NCI-H82 (cell line): ENCODE results near the gene YIF1A.

Source experiments
- DNase-seq: peaks from one replicate; lab custom pipeline; 2025; lab: John Stamatoyannopoulos, UW

Gene YIF1A

GRCh38 chr11:66243782-66244535 lies 45.0 kb downstream of the YIF1A start:
- DNase-seq, result no peak

DNA sequence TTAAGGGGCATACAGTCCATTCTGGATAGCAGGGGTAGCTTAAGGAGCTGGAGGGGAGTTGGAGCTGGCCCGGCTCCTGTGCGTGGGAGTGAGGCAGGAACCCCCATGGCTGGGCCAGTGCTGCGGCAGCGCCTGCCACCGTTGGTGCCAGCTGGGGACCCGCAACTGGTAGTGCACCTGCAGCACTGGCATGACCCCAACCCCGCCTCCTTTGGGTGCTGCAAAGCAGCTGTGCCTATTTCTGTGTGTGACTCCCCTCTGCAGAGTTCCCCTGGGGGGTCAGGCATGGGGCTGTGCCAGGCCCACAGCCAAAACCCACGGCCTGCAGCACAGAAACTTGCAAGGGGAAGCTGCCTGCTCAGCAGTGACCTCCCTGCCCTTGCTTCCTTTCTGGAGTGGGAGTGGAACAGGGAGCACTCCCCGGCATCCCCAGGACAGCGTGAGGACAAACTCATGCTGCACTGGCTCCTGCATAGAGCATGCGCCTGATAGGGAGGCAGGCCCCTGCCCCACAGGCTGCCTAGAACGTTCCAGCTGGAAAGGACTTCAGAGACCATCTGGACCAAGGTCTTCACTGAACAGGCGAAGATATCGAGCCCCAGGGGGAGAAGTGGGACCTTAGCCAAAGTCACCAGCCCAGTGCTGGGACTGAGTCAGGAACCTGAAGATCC lies 46.7 kb downstream of the YIF1A start:
- DNase-seq, result no peak

DNA sequence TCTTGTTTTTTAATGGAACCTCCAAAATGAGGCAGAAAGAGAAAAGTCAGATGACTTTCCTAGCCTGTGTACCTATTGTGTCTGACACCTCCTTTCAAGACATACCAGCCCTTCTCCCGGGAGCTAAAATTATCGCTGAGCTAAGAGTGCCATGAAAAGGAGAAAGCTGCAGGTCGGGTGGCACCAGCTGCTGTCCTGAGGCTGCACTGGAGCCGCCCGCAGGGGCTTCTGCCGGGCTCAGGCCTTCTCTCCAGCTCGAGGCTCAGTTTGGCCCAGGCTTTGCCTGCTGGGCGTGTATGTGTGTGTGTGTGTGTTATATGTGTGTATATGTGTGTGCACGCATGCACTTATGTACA lies 48.2 kb downstream of the YIF1A start:
- DNase-seq, result no peak

DNA sequence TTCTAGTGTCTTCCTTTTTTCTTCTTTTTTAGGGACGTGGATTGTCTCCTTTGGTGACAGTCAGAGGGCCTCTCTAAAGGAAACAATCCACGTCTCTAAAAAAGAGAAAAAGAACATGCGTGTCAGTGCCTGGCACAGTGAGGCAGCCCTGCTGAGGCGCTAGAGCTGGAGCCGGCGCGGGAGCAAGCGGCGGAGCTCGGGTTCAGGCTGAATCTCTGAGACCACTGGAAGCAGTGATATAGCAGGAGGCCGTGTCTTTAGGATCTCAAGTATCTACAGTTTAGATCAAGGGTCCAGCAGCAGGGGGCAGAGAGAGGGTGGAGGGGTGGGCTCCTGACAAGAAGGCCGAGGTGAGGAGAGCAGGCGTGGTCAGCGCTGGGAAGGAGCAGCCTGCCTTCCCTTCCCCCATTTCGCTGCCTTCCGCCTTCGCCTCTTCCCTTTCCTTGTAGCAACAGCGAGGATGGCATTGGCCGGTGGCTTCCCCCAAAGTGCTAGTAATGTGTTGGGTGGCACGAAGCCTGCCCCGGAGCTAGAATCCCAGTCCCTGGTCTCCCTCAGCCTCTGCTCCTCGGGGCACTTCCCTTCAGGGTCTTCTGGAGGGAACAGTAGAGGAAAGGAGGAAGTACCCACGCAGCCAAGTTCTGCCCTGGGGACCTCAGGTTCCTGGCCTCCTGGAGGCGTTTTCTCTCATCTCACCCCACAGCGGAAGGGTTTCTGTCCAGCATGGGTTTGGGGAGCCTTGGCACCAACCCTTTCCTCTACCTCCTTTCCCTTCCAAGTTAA lies 48.8 kb downstream of the YIF1A start:
- no peak for DNase-seq

DNA sequence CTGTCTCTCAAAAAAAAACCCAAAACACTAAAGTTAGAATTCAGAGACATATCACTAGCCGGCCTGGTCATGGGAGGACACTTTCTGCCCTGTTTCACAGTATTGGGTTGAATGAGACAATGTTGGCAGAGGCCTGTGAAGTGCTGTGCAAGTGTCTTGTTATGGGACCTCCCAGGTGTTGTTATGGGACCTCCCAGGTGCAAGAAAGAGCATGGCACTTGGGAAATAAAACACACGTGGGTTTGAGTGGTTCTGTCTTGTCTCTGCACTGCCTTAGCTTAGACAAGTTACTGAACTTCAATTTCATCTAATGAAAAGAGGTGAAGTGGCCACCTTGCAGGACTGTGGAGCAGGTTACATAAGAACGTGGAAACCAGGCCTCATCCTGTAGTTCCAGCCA lies 49.4 kb downstream of the YIF1A start:
- DNase-seq, result no peak

DNA sequence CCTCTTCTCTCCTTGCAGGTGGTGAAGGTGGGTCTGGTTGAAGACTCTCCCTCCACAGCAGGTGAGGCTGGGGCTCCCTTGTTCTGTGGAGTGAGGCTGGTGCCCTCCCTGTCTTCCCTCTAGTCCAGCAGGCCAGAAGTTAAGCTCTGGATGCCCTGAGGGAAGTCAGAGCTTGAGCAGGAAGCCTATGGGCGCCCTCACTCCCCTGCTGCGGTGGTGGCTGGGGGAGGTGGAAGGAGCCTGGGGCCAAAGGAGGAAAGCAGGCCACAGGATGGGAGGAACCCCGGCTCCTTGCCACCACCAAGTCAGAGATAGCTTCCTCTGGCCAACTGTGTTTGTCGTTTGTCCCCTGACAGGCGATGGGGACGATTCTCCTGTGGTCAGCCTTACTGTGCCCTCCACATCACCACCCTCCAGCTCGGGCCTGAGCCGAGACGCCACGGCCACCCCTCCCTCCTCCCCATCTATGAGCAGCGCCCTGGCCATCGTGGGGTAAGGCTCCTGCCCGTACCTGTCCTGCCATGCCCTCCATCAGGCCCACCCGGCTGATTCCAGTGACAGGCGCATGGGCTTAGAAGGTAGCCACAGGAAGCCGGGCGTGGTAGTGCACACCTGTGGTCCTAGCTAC lies 50.0 kb downstream of the YIF1A start:
- DNase-seq, result no peak

GRCh38 chr11:66237867-66238266 lies 51.1 kb downstream of the YIF1A start:
- no peak for DNase-seq

- no peak for DNase-seq
These were observed 53.8 kb downstream of the YIF1A start for GRCh38 chr11:66235141-66235540.
